GM10847 (cell line): ENCODE measurements around the gene IGSF9B.

Experiments used
- POLR2A ChIP-seq: IDR thresholded peaks from 2 replicates; pipeline ENCODE4 v1.6.1; 2011; ENCODE audit not compliant: insufficient read length; ENCODE audit errors: extremely low read depth

IGSF9B gene

DNA sequence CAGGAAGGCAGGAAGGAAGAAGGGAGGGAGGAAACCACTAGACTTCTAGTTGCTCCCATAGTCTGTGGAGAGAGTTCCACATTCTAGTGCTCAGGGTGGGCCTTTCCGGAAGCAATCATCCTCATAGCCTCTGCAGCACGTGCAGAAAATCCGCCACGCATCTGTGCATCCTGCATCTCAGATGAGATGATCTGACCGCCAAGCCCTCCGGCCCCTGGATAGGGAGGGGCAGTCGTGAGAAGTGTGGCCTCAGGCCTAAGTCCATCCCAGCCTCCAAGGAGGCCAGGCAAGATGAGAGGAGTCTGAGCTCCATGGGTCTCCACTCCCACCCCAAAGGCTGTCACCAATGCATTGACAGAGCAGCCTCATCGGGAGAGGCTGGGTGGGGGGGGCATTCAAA, 30.4 kb upstream of the IGSF9B start:
- no peak for TF ChIP-seq POLR2A

DNA sequence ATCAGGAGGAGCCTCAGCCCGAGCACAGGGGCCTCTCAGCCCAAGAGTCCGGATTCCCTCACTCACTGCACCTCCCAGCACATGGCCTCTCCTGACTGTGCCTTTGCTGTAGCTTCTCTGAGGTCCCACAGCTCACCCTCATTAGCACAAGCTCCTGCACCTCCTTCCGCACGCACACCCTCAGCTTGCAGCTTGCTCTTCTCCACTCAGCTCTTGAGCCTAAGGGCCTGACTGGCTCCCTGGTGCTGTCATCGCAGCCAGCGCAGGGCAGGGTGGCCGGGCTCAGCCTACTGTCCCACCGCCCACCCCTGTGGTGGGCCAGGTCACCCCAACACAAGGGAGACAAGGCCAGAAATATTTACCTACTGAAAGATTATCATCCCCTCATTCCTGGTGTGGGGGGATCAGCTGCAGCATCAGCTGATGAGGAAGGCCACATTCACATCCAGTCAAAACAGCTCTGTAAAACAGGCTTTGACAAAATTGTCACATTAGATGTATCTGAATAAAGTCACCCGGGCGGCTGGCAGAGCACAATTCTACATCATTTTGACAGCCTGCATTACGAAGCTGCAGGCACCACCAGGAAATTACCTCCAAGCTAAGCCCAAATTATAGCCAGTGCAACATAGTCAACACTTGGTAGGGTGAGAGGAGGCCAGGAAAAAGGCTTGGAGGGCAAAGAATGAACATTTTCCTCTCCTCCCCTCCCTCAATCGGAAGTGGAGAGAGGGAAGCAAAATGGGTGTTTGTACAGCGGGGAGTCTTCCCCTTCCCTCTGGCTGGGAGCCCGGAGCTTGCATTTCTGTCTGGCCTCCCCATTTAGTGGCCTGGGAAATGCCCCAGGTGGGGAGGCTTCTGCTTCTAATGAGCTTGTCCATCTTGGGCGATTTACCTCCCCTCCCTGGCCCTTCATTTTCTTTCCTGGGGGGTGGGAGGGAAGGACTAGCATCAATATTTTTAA, 29.5 kb upstream of the IGSF9B start:
- TF ChIP-seq POLR2A, result no peak

DNA sequence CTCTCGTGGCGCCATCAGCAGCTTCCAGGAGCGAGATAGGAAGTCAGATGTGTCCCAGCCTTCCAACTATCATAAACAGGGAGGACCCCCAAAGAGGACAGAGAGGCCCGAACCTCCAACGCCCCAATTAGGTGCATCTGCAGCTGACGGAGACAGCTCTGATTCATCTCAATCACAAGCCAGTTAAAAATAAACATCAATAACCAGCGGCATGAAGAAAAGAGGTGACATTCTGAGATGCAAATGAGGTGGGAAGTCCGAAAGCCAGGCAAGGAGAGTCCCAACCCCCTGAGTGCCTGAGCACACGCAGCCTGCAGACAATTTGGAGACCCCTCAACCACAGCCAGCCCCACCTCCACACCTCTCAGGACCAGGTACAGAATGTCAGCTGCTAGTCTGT, 28.1 kb upstream of the IGSF9B start:
- TF ChIP-seq POLR2A, result no peak

GRCh38 chr11:133983660-133984316, 27.0 kb upstream of the IGSF9B start:
- no peak for TF ChIP-seq POLR2A

DNA sequence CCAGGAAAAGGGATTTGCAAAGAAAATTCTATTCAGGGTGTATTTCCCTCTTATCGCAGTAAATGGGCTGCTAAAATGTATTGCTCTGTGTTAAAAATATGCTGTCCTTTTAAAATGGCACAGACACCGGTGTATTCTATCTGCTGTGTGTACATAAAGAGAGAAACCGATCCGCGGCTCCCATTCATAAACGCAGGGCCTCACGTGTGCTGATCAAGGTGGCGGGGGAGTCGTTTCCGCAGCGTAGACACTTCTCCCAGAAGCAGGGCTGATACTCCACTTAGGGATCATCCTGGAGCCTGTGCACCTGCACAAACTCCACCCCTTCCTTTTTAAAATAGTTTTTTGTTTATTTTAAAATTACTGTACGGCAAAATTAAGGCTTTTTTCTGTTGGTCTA, 26.1 kb upstream of the IGSF9B start:
- no peak for TF ChIP-seq POLR2A

- TF ChIP-seq POLR2A, result no peak
Measured at GRCh38 chr11:133982151-133982550, 25.4 kb upstream of the IGSF9B start.

GRCh38 chr11:133981156-133981555, 24.4 kb upstream of the IGSF9B start:
- no peak for TF ChIP-seq POLR2A

DNA sequence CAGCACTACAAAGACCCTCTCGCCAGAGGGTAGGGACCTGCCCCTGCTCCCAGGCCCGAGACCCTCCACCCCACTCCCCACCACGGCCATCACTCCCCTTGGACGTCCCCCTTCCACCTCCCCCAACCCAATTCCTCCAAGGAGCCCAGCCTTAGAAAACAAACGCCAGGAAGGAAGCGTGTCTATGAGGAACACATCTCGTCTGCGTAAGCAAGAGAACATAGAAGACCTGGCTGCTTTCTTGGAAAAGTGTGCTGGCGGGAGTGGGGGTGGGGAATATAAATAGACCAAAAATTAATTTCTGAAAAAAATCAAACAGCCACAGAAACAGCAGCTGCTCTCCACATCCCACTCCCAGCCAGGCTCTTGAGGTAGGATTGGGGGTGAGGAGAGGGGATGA, 23.9 kb upstream of the IGSF9B start:
- no peak for TF ChIP-seq POLR2A

- TF ChIP-seq POLR2A, result no peak
Measured at GRCh38 chr11:133978794-133979193, 22.0 kb upstream of the IGSF9B start.

DNA sequence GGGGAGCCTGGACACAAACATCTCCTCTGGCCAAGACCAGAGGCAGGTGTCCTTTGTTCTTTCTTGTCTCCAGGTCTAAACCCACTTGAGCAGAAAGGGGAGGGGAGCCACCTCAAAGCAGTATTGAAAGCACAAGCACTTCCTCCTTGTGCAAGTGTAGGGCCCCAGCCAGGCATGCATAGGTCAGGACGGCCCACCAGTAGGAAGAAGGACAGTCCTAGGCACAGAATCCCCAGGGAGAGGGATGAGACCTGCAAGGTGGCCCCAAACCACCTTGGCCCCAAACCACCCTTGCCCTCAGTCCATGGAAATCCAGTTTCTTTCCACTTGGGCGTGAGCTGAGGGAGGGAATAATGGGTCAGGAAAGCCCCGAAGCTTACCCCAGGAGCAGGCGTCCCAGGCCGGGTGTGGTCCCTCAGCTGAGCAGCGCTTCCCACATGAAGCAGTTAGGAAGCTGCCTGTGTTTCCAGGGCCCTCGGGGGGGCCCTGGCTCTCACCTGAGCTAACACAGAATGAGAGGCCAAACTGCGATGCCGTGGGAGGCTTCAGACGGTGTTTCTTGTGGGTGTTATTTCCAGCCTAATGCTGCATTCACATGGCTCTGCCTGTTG, 20.4 kb upstream of the IGSF9B start:
- no peak for TF ChIP-seq POLR2A

GRCh38 chr11:133975488-133975849, 18.7 kb upstream of the IGSF9B start:
- TF ChIP-seq POLR2A, result no peak

GRCh38 chr11:133974836-133975487, 18.2 kb upstream of the IGSF9B start:
- no peak for TF ChIP-seq POLR2A

DNA sequence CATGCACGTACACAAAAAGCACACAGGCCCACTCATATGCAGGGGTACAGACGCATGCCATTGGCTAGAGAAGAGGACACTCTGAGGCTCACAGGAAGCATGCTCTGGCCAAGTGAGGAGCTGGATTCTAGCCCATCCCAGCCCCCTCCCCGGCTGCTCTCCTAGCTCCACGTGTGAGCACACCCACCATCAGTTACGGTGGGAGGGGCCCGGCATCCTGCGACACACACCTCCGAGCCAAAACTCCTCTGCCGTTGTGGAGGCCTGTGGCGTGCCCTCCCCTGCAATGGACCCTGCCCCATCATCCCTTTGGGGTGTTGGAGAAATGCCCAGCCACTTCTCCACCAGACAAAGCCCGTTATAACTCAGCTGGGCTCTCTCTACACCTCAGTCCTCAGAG, 15.1 kb upstream of the IGSF9B start:
- TF ChIP-seq POLR2A, result no peak

GRCh38 chr11:133969112-133969511, 12.3 kb upstream of the IGSF9B start:
- no peak for TF ChIP-seq POLR2A

DNA sequence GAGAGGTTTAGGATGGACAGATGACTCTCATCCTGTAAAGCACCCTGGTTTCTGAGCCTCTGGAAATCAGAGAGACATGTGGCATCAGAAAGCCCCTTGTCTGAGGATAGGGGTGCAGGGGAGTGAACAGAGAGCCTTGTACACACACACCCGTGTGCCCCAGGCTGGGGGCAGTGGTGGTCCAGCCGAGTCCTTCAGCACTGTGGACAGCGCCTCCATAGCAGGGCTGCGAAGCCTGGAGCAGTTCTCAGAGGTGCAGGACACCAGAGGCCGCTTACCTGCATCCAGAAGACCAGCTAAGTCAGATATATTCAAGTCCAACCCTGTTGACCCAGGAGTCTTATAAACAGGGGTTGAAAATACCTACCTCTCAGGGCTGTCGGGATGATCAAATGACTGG, 11.5 kb upstream of the IGSF9B start:
- TF ChIP-seq POLR2A, result no peak
